SK-N-SH (cell line): Measurements from ENCODE around the gene KCNB1.

ENCODE experiments used
- EP300 ChIP-seq, 2 experiments: IDR thresholded peaks; 2 replicates each; pipeline versions ENCODE4 v1.4.0 to v1.6.1; 2012; ENCODE audit warnings: borderline replicate concordance in 1 of 2, low read depth in 1 of 2, low read length in 1 of 2
- GATA2 ChIP-seq: sonication (generic); formaldehyde crosslinking; IDR thresholded peaks from 2 replicates; pipeline ENCODE4 v1.5.0; 2020; ENCODE audit warnings: mild to moderate bottlenecking, missing genetic modification reagents
- MXI1 ChIP-seq: IDR thresholded peaks from 2 replicates; pipeline ENCODE4 v1.6.1; 2012; ENCODE audit warnings: mild to moderate bottlenecking, low read depth, low read length, improper control_type of control experiment
- POLR2AphosphoS5 ChIP-seq: IDR thresholded peaks from 2 replicates; pipeline ENCODE4 v1.6.1; 2012; ENCODE audit warnings: low read depth, low read length
- RCOR1 ChIP-seq: fragments of 150-350 bp; IDR thresholded peaks from 2 replicates; pipeline ENCODE4 v1.6.1; 2017; ENCODE audit warnings: antibody characterized with exemption, low read length
- TAF1 ChIP-seq: IDR thresholded peaks from 2 replicates; pipeline ENCODE4 v1.6.1; 2012; ENCODE audit warnings: low read depth, mild to moderate bottlenecking, low read length, moderate library complexity, borderline replicate concordance
- TEAD4 ChIP-seq: IDR thresholded peaks from 2 replicates; pipeline ENCODE4 v1.4.0; 2012; ENCODE audit warnings: mild to moderate bottlenecking, borderline replicate concordance; ENCODE audit not compliant: insufficient read depth
- YY1 ChIP-seq: IDR thresholded peaks from 2 replicates; pipeline ENCODE4 v1.4.0; 2012; ENCODE audit warnings: low read depth, mild to moderate bottlenecking
- TF ChIP-seq, protein P1 (sequence below): fragments of 200-600 bp; sonication (generic); IDR thresholded peaks from 2 replicates; pipeline ENCODE4 v1.6.1; 2017; ENCODE audit warnings: antibody characterized with exemption, mild to moderate bottlenecking, moderate library complexity
- TF ChIP-seq, protein P2 (sequence below): IDR thresholded peaks from 2 replicates; pipeline ENCODE4 v1.6.1; 2012; ENCODE audit warnings: mild to moderate bottlenecking, low read depth, low read length, moderate library complexity
- TF ChIP-seq, protein P3 (sequence below): IDR thresholded peaks from 2 replicates; pipeline ENCODE4 v1.4.0; 2012; ENCODE audit warnings: low read depth, borderline replicate concordance

DNA sequence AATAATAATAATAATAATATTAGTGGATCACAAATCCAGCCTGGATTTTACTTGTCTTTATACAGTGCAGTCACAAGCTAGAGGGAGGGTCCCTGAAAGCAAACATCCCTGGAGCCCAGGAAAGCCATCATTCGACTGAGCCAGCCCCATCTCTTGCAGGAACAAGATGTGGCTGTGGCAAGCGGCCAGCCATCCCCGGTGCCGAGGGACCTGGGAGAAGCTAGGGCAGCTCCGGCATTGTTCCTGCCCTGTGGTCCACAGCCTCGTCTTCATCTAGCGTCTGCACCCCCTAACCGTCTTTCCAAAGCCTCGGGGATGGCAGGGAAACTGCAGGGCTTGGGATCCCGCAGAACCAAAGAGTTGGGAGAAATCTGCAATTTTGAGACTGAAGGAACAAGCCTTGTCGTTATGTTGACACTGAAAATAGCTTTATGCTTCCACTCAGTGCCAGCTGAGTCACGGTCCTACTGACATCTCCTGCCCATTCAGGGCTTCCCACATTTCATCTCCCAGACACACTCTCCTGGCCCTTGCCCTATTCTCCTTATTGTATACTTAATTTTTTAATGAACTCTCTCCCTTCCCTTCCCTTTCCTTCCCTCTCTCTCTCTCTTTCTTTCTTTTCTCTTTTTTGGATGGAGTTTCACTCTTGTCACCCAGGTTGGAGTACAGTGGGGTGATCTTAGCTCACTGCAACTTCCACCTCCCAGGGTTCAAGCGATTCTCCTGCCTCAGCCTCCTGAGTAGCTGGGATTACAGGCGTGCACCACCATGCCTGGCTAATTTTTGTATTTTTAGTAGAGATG, 142.1 kb downstream of the KCNB1 start:
- TF ChIP-seq, protein P1, sequence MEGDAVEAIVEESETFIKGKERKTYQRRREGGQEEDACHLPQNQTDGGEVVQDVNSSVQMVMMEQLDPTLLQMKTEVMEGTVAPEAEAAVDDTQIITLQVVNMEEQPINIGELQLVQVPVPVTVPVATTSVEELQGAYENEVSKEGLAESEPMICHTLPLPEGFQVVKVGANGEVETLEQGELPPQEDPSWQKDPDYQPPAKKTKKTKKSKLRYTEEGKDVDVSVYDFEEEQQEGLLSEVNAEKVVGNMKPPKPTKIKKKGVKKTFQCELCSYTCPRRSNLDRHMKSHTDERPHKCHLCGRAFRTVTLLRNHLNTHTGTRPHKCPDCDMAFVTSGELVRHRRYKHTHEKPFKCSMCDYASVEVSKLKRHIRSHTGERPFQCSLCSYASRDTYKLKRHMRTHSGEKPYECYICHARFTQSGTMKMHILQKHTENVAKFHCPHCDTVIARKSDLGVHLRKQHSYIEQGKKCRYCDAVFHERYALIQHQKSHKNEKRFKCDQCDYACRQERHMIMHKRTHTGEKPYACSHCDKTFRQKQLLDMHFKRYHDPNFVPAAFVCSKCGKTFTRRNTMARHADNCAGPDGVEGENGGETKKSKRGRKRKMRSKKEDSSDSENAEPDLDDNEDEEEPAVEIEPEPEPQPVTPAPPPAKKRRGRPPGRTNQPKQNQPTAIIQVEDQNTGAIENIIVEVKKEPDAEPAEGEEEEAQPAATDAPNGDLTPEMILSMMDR, result no peak
- TF ChIP-seq TEAD4 (no peak), TAF1 (no peak), YY1 (no peak), MXI1 (no peak), EP300 (IDR thresholded peaks at IDR 0.05; ENCODE audit: borderline replicate concordance in 1 of 2, low read depth in 1 of 2, low read length in 1 of 2) (no peak), POLR2AphosphoS5 (no peak), RCOR1 (no peak), GATA2 (CRISPR knock-in tag) (no peak)
- TF ChIP-seq, protein P2, sequence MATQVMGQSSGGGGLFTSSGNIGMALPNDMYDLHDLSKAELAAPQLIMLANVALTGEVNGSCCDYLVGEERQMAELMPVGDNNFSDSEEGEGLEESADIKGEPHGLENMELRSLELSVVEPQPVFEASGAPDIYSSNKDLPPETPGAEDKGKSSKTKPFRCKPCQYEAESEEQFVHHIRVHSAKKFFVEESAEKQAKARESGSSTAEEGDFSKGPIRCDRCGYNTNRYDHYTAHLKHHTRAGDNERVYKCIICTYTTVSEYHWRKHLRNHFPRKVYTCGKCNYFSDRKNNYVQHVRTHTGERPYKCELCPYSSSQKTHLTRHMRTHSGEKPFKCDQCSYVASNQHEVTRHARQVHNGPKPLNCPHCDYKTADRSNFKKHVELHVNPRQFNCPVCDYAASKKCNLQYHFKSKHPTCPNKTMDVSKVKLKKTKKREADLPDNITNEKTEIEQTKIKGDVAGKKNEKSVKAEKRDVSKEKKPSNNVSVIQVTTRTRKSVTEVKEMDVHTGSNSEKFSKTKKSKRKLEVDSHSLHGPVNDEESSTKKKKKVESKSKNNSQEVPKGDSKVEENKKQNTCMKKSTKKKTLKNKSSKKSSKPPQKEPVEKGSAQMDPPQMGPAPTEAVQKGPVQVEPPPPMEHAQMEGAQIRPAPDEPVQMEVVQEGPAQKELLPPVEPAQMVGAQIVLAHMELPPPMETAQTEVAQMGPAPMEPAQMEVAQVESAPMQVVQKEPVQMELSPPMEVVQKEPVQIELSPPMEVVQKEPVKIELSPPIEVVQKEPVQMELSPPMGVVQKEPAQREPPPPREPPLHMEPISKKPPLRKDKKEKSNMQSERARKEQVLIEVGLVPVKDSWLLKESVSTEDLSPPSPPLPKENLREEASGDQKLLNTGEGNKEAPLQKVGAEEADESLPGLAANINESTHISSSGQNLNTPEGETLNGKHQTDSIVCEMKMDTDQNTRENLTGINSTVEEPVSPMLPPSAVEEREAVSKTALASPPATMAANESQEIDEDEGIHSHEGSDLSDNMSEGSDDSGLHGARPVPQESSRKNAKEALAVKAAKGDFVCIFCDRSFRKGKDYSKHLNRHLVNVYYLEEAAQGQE, result no peak
- TF ChIP-seq, protein P3, sequence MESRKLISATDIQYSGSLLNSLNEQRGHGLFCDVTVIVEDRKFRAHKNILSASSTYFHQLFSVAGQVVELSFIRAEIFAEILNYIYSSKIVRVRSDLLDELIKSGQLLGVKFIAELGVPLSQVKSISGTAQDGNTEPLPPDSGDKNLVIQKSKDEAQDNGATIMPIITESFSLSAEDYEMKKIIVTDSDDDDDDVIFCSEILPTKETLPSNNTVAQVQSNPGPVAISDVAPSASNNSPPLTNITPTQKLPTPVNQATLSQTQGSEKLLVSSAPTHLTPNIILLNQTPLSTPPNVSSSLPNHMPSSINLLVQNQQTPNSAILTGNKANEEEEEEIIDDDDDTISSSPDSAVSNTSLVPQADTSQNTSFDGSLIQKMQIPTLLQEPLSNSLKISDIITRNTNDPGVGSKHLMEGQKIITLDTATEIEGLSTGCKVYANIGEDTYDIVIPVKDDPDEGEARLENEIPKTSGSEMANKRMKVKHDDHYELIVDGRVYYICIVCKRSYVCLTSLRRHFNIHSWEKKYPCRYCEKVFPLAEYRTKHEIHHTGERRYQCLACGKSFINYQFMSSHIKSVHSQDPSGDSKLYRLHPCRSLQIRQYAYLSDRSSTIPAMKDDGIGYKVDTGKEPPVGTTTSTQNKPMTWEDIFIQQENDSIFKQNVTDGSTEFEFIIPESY, result no peak
